ENCODE measurements around the gene RDX. TPM values are rescaled to one million over a fixed set of nuclear protein-coding genes. Genes with fewer than 3 reads are reported as not detected.

RDX gene
- total RNA-seq, 2 donors from 2014 or later, result 17.9 to 20.5 TPM

DNA sequence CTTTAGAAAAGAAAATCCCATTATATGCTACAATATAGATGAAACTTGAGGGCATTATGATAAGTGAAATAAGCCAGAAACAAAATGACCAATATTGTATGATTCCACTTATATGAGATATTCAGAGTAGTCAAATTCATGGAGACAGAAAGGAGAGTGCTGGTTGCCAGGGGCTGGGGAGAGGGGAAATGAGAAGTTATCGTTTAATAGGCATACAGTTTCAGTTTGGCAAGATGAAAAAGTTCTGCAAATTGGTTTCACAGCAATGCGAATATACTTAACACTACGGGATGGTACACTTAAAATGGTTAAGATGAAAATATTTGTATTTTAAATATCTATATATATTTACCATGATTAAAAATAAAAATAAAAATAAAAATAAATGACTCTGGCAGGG is 31.1 kb upstream of the RDX start:
- H3K4me1 ChIP-seq, result no peaks in the 10 kb centered on the region
- H3K9me3 ChIP-seq, result no peaks in the 10 kb centered on the region
- H3K36me3 ChIP-seq, result no peaks in the 10 kb centered on the region
- H3K4me3 ChIP-seq, result no peak overlapping the region
- intact Hi-C loops (cut with DNase I), result no loop called here
- no peaks in the 10 kb centered on the region for H3K27me3 ChIP-seq
- H3K9ac ChIP-seq (ENCODE audit: low read depth in 2 of 2, low read length in 2 of 2), result no peak overlapping the region
- TF ChIP-seq, protein P1, sequence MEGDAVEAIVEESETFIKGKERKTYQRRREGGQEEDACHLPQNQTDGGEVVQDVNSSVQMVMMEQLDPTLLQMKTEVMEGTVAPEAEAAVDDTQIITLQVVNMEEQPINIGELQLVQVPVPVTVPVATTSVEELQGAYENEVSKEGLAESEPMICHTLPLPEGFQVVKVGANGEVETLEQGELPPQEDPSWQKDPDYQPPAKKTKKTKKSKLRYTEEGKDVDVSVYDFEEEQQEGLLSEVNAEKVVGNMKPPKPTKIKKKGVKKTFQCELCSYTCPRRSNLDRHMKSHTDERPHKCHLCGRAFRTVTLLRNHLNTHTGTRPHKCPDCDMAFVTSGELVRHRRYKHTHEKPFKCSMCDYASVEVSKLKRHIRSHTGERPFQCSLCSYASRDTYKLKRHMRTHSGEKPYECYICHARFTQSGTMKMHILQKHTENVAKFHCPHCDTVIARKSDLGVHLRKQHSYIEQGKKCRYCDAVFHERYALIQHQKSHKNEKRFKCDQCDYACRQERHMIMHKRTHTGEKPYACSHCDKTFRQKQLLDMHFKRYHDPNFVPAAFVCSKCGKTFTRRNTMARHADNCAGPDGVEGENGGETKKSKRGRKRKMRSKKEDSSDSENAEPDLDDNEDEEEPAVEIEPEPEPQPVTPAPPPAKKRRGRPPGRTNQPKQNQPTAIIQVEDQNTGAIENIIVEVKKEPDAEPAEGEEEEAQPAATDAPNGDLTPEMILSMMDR (IDR thresholded peaks at IDR 0.05), result no peak
- no peak for DNase-seq
- no peak overlapping the region for H3K27ac ChIP-seq

DNA sequence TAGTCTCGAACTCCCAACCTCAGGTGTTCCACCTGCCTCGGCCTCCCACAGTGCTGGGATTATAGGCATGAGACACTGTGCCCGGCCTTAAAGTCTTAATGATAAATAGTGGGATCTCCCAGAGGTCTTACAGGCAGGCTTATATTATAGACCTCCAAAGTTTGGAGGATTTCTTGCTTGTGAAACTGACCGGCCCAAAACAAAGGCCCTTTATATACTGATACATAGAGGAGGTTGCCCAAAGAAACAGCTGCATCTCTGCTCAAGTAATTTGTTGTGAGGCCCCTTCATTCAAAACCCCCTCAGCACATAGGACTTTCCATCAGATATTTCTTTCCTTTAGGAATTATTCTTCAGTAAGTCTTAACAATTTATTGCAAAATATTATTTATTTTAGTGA is 27.4 kb upstream of the RDX start:
- Histone ChIP-seq H3K9ac (ENCODE audit: low read depth in 2 of 2, low read length in 2 of 2) (no peak overlapping the region), H3K4me3 (no peak overlapping the region), H3K9me3 (no peaks in the 10 kb centered on the region), H3K36me3 (no peaks in the 10 kb centered on the region), H3K27me3 (no peaks in the 10 kb centered on the region), H3K4me1 (no peaks in the 10 kb centered on the region), H3K27ac (no peak overlapping the region)
- no peak for DNase-seq
- TF ChIP-seq, protein P1 (IDR thresholded peaks at IDR 0.05), result no peak
- intact Hi-C loops (cut with DNase I), result no loop called here

DNA sequence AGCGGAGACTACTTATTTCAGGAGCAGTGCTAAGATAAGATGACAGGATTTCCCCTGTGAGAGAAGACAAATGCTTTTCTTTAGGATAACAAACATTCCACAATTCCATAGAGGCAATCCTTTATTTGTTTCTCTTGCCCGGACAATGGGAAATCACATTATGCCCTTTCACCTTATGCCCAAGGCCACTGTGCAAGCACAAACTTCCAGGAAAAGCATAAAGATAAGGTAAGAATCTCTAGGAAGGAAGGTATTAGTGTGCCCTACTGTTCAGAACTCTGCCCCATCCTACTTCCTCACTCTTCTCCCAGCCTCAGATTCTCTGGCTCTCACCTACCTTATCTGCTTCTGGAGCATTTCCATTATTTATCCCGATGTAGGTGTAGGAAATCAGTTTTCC is 23.1 kb upstream of the RDX start:
- no peaks in the 10 kb centered on the region for H3K36me3 ChIP-seq
- TF ChIP-seq, protein P1 (IDR thresholded peaks at IDR 0.05), result no peak
- intact Hi-C loops (cut with DNase I), result no loop called here
- no peaks in the 10 kb centered on the region for H3K27me3 ChIP-seq
- H3K4me1 ChIP-seq, result no peaks in the 10 kb centered on the region
- H3K9me3 ChIP-seq, result no peaks in the 10 kb centered on the region
- H3K4me3 ChIP-seq, result no peak overlapping the region
- no peak for DNase-seq
- H3K9ac ChIP-seq (ENCODE audit: low read depth in 2 of 2, low read length in 2 of 2), result no peak overlapping the region
- no peak overlapping the region for H3K27ac ChIP-seq

GRCh38 chr11:110318638-110319404 is 22.4 kb upstream of the RDX start:
- H3K27me3 ChIP-seq, result no peaks in the 10 kb centered on the region
- H3K4me1 ChIP-seq, result no peaks in the 10 kb centered on the region
- no peak overlapping the region for H3K9ac ChIP-seq (ENCODE audit: low read depth in 2 of 2, low read length in 2 of 2)
- H3K4me3 ChIP-seq, result no peak overlapping the region
- no peak for DNase-seq
- TF ChIP-seq, protein P1 (IDR thresholded peaks at IDR 0.05), result no peak
- H3K27ac ChIP-seq, result no peak overlapping the region
- no peaks in the 10 kb centered on the region for H3K9me3 ChIP-seq
- intact Hi-C loops (cut with DNase I), result no loop called here
- H3K36me3 ChIP-seq, result no peaks in the 10 kb centered on the region

DNA sequence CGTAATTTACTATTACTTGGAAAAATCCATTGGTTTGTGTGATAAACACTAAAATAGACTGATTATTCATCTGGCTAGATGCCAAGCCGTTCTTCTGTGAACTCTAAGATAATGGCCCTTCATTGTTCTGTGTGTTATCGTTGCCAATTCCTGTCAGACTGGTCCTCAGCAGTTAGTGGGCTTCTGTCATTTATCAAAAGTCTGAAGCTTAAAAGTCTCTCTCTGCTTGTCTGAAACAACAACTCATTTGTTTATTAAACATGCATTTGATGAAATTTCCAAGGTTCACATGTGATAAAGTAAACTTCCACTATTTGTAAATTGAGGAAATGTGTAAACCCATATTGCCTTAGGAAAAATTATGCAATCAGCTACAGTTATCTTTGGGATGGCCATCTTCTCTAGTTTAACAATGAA is 21.1 kb upstream of the RDX start:
- no peaks in the 10 kb centered on the region for H3K27me3 ChIP-seq
- H3K4me3 ChIP-seq, result no peak overlapping the region
- TF ChIP-seq, protein P1 (IDR thresholded peaks at IDR 0.05), result no peak
- H3K27ac ChIP-seq, result no peak overlapping the region
- H3K9me3 ChIP-seq, result no peaks in the 10 kb centered on the region
- no peaks in the 10 kb centered on the region for H3K4me1 ChIP-seq
- DNase-seq, result no peak
- no peaks in the 10 kb centered on the region for H3K36me3 ChIP-seq
- intact Hi-C loops (cut with DNase I), result no loop called here
- no peak overlapping the region for H3K9ac ChIP-seq (ENCODE audit: low read depth in 2 of 2, low read length in 2 of 2)
